Astrocyte (in vitro differentiated cells and primary cell): Measurements from ENCODE around the gene HERC6.

Experiments
- EZH2 ChIP-seq: IDR thresholded peaks from 2 replicates; pipeline ENCODE4 v1.6.1; 2012; ENCODE audit warnings: mild to moderate bottlenecking, low read length, inconsistent platforms; ENCODE audit not compliant: insufficient read depth
- TF ChIP-seq, protein P1 (sequence below): IDR thresholded peaks from 2 replicates; pipeline ENCODE4 v1.5.1; 2011; ENCODE audit warnings: low read depth, mild to moderate bottlenecking, inconsistent platforms, low read length, moderate library complexity; ENCODE audit not compliant: insufficient read depth

DNA sequence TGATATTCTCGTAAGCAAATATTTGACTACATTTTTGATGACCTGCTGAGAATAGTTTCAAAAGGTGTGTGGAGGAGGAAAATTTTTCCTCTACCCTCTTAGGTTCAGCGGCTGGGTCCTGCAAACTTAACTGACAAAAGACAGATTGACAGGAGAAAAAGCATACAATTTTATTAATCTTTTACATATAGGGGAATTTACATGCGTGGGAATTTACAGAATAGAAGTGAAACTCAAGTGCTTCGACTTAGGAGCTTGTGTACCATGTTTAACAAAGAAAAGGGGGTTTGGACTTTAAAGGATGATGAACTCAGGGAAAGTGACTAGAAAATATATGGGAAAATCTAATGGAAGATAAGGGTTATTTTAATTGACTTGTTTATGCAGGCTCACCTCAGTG lies 2.5 kb downstream of the HERC6 start:
- TF ChIP-seq, protein P1, sequence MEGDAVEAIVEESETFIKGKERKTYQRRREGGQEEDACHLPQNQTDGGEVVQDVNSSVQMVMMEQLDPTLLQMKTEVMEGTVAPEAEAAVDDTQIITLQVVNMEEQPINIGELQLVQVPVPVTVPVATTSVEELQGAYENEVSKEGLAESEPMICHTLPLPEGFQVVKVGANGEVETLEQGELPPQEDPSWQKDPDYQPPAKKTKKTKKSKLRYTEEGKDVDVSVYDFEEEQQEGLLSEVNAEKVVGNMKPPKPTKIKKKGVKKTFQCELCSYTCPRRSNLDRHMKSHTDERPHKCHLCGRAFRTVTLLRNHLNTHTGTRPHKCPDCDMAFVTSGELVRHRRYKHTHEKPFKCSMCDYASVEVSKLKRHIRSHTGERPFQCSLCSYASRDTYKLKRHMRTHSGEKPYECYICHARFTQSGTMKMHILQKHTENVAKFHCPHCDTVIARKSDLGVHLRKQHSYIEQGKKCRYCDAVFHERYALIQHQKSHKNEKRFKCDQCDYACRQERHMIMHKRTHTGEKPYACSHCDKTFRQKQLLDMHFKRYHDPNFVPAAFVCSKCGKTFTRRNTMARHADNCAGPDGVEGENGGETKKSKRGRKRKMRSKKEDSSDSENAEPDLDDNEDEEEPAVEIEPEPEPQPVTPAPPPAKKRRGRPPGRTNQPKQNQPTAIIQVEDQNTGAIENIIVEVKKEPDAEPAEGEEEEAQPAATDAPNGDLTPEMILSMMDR, result no peak
- TF ChIP-seq EZH2, result no peak
